HG03442 (cell line): ENCODE data around the gene DTNB.
A peak's percentile ranks its signal among the peaks of the same experiment; 100 is the strongest.
"Not testable (repeated sequence)": the region's sequence is repeated elsewhere in the genome, so short reads cannot be mapped to it uniquely, and the experiment has no call there.

Experiments
- ATAC-seq: cut with Tn5 transposase; IDR thresholded peaks from one replicate; pipeline ENCODE4 v1.9.1; 2021; ENCODE audit warnings: mild to moderate bottlenecking, moderate library complexity; ENCODE audit not compliant: unreplicated experiment

DTNB gene

DNA sequence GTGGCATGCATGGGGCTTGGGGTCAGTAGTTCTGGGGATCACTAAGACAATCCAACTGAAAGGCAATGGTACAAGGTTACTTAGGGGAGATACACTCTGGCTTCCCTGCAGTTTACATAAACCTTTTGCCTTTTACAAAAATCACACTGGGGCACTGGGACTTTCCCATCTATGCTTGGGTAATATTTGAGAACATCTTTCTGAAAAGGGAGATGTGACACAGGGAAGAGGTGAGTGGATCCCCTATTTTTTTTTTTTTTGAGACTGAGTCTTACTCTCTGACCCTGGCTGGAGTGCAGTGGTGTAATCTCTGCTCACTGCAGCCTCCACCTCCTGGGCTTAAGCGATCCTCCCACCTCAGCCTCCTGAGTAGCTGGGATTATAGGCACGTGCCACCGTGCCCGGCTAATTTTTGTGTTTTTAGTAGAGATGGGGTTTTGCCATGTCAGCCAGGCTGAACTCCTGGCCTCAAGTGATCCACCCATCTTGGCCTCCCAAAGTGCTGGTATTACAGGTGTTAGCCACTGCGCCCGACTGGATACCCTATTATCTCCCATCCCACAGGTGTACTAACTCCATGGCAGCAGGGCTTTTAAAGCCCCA lies 248.8 kb downstream of the DTNB start:
- ATAC-seq: no peak

DNA sequence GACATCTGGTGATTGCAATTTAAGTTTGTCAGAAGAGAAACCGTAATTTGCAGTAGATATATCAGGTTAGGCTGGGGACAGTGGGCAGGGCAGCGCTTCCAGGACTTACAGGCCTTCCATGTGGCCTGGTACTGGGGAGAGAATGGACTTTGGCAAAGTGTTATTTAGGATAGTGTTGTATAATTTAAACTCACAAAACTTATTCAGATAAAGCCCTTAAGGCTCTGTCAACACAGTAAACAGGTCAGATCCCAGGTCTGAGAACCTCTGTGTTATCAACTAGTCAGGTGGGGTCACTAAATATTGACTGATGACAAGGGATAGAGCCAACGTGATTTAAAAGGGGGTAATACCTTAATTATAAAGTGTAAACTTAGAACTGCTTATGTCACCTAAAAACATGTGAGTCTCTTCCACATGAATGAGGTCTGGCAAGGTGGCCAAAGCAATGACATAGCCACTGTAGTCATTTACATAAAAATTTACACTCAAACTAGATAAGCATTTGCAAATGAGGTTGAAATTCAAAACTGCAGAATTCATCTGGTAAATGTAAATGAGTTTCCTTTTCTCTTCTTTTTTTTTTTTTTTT lies 251.5 kb downstream of the DTNB start:
- no peak for ATAC-seq

DNA sequence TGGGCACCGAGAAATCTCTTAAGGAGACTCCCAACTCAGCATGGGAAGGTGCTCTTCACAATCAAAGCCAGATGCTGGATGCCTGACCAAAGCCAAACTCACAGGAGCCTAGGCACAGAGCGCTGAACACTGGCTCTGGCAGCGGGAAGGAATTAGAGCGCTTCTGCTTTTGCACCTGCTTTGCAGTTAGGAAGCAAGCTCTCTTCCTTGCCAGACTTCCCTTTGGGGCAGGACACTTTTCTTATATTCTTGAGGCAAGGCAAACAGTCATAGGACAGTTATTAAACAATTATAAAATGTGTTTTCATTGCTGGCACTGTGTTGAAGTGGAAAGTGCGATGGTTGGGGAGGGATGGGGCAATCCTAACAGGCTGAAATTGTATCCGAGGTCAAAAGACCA lies 252.1 kb downstream of the DTNB start:
- no peak for ATAC-seq

DNA sequence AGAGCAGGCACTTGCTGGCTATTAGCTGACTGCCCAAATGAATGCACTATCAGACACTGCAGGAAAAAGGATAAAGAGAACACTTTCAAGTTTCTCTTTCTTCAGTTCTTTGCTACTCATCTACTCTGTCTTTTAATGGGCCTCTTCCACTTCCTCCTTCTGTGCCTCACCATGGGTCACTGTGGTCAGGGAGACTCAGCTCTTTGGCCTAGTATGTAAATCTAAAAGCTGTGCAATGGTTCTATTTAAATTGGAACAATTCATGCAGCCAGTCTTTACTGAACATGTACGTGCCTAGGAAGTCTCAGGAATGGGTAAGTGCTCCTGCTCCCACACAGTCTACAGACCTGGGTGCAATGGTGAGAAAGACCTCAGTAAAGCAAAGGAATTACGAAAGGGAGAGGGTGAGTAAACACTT lies 252.5 kb downstream of the DTNB start:
- peak; percentile 50 for ATAC-seq

DNA sequence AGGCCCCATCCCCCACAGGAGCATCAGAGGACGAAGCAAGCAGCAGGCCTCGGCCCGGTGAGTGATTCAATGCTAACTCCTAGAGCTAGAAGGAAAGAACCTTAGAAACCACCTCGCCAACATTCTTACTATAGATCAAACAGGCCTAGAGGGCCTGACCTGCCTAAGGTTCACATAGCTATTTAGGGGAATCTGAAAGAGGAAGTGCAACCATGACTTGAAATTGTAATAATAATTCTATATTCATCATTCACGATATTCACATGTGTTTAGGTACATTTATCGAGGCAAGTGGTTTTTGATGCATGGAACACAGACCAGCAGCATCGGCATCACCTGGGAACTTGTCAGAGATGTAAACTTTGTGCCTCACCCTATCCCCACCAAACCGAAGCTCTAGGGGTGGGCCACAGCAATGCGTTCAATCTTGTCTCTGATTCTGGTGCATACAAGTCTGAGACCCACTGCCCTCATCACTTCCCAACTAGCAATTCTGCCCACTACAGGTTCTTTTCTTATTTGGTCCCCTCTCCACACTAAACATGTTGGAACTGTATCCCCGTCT lies 253.6 kb downstream of the DTNB start:
- ATAC-seq: peak; percentile 64

DNA sequence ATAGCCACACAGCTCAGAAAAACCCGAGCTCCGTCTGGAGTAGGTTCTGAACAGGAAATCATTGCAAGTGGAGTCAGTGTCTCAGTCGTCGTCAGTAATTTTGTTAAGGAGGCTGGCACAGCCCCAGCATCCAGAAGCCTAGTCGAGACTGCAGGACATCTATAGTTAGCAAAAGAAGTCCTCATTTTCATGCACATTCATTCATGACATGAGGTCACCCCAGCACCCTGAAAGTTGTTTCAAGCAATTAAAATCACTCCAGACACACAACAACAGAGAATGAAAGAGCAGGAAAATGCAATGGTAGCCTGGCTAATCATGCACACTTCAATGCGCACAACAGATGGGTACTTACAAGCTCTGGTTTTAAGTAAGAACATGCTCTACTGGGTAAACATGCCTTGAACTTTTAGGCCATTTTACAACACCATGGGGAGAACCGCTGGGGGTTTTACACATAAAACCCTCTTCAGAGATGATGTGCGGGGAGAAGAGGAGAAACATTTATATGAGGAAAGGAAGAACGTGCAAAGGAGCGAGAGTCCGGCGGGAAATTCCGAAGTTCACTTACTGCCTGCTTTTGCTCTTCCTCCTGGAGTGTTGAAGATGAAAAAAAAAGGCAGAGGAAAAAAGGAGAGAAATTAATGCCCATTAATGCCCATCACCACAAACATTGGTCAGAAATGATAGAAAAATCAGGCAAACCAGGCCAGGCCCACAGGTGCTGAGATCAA lies 254.3 kb downstream of the DTNB start:
- no peak for ATAC-seq

DNA sequence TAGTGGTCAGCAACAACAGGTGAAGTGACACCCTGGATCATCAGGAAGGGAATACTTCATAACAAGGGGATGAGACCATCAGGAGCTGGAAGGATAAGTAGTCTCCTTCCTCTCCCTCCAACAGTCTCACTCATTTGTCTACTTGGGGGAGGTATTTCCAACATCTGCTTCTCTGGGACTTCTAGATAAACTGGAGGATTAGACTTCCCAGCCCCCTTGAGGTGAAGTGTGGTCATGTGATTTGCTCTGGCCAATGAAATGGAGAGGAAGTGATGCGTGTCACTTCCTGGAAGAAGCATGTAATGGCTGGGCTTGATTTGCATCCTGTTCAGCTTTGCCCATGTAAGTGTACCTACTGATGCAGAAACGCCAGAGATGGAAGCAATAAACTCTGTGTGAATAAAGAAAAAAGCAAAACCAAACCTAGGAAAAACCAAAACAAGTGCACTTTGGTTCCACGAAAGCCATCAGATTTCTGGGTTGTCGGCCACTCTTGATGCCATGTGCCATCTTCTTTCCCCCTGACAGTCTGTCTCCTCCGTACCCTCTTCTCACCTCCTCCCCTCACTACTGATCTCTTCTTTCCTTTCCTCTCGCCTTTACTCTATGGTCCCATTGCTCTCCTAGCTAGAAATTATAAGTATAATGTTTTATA lies 255.5 kb downstream of the DTNB start:
- no peak for ATAC-seq

DNA sequence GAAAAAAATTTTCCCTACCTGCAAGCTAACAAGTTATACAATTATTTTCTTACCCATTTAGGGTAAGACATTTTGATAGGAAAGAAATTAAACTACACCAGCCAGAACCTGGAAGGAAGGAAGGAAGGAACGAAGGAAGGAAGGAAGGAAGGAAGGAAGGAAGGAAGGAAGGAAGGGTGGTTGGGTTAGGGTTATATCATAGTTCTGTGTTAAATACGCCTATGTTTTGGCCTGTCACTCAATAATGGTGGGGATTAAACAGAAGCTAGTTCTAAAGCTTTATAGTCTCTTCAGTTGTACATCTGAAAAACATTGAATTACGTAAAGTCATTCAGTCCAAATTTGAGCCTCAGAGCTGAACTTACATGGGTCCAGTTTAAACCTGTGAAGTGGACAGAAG lies 256.7 kb downstream of the DTNB start:
- no peak for ATAC-seq

DNA sequence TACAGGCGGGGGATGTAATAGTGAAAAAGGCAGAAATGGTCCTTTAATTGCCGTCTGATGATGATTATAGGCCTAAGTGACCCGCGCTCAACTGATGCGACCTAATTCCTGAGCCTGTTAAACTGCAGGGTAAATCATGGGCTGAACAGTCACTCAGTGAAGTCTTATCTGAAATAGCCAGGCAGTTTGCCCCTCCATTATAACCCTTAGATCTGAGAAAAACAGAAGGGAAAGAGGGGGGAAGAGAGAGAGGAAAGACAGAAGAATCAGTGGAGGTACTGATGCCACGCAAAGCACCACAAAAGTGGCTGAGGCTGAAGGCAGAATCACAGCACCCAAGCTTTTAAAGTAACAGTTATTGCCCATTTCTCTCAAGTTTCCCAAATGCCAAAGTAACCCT lies 258.6 kb downstream of the DTNB start:
- ATAC-seq: no peak

DNA sequence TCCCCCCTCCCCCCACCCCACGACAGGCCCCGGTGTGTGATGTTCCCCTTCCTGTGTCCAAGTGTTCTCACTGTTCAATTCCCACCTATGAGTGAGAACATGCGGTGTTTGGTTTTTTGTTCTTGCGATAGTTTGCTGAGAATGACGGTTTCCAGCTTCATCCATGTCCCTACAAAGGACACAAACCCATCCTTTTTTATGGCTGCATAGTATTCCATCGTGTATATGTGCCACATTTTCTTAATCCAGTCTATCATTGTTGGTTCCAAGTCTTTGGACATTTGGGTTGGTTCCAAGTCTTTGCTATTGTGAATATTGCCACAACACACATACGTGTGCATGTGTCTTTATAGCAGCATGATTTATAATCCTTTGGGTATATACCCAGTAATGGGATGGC lies 260.0 kb downstream of the DTNB start:
- not testable (repeated sequence) for ATAC-seq

DNA sequence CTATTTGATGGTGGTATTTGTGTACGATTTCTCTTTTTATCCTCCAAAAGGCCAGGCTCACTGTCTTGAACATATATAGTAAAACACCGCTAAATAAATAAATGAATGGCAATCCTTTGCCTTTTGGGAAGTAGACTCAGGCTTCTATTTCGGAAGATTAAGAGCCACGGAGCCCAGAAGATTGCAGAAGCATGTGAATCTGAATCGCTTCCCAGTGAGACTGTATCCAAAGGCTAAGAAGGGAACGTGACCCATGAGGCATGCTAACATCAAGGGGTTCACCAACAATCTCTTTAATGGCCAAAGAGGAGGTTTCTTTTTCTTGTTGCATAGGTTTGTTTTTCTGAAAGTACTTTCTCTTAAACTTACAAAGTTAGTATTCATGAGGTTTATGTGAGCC lies 261.6 kb downstream of the DTNB start:
- no peak for ATAC-seq

DNA sequence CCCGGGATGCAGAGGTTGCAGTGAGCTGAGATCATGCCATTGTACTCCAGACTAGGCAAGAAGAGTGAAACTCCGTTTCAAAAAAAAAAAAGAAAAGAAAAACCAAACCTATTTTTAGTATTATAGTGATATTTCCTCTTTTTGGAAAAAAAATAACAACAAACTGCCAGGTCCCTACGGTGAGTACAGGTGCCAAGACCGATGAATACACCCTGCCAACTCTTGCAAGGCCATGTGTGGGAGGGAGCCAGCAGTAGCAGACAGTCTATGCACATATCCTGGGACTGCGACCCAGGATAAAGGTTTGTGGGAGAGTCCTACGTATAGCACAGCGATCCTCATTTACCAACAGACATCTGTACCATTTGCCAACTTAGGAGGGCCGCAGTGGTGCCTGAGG lies 262.1 kb downstream of the DTNB start:
- no peak for ATAC-seq

DNA sequence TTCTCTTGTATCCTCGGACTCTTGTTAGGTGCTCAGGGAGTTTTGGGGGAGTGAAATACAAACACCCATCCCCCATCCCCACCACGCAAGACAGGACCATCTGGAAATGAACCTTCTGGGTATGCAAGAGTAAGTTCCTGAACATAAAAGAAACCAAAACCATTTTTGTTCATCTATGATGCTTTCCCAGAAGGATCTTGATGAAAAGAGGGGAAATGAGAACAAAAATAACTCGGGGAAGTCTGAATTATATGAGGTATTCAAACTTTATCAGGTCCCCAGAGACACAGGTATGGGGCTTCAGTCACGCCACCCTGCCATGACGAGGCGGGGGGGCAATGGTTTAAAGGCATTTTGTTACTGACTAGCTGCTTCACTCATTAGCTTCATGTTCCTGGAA lies 263.0 kb downstream of the DTNB start:
- peak; percentile 46 for ATAC-seq

DNA sequence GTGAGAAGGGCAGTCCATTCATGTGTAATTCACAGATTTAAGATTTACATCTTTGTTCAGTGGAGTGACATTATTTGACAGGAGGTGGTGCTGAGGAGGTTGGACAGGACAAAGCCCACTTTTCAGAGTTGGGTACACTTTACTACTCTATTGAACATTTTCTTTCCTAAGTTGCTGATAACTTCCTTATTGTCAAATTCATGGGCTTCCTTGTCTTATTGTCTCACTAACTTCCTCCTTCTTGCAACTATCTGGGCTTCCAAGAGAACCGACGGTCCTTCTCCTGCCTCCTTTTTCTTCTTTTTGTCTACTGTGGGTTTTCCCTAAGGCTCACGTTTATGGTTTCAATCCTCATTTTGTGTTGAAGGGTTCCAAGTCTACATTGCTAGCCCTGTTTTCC lies 263.9 kb downstream of the DTNB start:
- no peak for ATAC-seq

DNA sequence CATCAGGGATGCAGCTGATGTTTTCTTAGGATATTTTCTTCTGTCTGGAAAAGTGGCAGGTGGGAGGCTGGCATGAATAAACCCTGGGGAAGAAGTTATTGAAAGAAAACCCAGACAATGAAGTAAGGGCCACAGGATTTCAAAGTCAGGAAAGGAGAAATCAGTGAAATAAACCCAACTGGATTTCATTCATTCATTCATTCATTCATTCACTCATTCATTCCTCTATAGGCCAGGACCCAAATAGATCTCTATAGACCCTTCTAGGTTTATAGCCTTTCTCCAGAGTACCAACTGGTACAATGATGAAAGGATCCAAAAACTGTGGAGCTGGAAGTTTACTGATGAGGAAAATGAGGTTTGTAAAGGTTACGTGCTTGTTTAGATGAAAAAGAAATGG lies 264.3 kb downstream of the DTNB start:
- ATAC-seq: no peak

DNA sequence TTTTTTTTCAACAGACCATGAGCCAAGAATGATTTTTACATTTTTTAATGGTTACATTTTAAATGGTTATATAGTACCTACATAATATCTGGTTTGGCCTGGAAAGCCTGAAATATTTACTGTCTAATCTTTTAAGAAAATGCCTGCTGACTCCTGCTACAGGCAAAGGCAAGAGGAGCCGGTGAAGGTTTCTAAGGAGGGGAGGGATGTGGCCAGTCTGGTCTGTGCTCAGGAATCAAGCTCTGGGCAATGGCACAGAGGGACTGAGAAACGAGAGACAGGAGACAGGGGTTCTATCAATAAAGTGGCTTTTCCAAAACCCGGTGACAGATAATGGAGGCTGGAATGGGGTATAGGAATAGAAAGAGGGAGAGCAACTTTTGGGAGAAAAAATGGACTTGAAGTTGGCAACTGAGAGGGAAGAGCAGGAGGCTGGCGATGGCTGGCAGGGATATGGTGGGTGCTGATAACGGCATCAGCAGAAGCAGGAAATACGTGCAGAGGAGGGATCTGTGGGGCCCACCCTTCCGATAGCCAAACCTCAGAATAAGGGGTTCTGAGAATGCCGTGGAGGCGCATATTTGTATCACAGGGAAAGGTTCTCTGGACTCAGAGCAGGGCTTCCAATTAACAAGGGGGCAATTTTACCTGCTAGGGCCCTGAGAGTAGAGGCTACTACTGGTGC lies 267.6 kb downstream of the DTNB start:
- no peak for ATAC-seq

DNA sequence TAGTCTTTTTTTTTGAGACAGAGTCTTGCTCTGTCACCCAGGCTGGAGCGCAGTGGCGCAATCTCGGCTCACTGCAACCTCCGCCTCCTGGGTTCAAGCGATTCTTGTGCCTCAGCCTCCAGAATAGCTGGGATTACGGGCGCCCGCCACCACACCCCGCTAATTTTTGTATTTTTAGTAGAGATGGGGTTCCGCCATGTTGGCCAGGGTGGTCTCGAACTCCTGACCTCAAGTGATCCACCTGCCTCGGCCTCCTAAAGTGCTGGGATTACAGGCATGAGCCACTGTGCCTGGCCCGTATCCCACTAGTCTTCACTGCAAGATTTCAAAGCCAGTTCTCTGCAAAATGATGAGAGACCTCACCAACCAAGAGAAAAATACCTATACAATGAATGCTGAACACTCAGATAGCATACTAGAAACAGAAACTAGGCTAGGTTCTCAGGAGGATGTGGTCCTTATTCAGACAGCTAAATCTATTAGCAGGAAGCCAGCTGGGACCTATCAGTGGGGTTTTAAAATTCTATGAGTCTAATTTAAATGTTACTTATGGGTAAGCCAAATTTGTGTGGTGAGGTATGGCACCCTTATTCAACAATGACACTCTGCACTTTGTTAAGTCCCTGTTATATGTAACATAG lies 270.1 kb downstream of the DTNB start:
- ATAC-seq: peak; percentile 64

DNA sequence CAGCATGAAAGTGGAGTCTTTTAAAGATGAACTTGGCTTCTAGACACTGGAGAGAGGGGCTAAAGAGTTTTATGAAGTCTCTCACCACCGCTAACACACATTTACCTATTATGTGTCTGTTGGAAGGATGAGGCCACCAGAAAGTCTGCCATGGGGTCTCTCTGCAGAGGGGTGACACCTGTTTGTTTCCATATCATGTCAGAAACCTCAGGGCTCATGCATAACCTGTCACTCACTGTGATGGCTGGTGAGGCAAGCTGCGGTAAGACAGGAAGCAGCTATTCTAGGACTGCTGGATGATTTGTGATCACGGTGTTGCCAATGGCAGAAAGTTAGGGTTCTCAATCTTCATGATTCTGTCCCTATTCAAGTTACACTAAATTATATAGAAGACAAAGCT lies 270.9 kb downstream of the DTNB start:
- ATAC-seq: peak; percentile 38

DNA sequence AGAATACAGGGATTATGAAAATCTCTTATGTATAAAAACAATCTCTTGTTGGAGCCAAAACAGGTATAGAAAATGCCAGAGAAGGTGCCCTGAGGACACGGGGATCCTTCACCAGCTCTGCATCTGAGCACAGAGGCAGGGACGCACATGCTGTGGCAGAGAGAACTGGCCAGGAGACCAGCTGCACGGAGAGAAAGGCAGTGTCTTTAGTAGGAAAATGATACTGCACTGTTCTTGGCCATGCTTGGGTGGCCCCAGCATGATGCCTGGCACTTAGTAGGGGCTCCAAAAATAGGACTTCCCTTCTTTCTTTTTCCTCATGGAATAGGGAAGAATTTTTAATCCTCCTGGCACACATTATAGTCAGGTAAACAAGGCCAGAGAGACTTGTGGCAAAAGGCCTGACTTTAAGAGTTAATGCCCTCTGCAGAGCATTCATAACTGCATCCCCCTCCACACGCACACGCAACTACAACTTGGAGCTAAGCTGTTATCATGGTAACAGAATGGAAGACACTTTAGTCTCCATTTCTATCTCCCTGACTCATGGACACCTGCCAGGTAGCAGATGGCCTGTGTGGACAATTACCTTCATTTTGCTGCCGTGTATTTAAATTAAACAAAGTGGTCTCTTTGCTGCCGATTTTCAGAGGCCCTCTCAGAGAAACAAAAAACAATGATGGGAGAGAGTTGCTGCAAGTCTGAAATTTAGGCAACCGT lies 271.9 kb downstream of the DTNB start:
- no peak for ATAC-seq
